ENCODE results near the gene ARPP19.

DNA sequence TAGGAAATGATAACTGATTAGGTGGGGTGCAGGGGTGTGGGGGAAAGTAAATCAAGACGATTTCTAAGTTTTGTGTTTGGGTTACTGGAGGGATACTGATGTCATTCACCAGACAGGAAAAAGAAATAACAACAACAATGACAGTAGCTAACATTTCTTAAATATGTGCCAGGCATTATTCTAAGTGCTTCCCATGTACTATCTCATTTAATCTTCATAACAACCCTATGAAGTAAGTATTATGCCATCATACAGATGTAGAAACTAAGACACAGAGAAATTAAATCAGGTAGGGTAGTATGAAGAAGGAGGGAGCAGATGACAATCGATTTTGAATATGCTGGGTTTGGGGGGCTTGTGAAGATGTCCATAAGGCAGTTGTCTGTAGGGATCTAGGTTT lies 53.5 kb downstream of the ARPP19 start:
- TF ChIP-seq EZH2phosphoT487 (IDR thresholded peaks at IDR 0.05; ENCODE audit: unreplicated experiment) = no peak
- TF ChIP-seq, protein P1, sequence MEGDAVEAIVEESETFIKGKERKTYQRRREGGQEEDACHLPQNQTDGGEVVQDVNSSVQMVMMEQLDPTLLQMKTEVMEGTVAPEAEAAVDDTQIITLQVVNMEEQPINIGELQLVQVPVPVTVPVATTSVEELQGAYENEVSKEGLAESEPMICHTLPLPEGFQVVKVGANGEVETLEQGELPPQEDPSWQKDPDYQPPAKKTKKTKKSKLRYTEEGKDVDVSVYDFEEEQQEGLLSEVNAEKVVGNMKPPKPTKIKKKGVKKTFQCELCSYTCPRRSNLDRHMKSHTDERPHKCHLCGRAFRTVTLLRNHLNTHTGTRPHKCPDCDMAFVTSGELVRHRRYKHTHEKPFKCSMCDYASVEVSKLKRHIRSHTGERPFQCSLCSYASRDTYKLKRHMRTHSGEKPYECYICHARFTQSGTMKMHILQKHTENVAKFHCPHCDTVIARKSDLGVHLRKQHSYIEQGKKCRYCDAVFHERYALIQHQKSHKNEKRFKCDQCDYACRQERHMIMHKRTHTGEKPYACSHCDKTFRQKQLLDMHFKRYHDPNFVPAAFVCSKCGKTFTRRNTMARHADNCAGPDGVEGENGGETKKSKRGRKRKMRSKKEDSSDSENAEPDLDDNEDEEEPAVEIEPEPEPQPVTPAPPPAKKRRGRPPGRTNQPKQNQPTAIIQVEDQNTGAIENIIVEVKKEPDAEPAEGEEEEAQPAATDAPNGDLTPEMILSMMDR (conservative IDR thresholded peaks at IDR 0.05; ENCODE audit: low read depth in 2 of 2) = no peak

Measured in GM23338 (cell line).